Measurements from ENCODE around the gene C13orf42.

DNA sequence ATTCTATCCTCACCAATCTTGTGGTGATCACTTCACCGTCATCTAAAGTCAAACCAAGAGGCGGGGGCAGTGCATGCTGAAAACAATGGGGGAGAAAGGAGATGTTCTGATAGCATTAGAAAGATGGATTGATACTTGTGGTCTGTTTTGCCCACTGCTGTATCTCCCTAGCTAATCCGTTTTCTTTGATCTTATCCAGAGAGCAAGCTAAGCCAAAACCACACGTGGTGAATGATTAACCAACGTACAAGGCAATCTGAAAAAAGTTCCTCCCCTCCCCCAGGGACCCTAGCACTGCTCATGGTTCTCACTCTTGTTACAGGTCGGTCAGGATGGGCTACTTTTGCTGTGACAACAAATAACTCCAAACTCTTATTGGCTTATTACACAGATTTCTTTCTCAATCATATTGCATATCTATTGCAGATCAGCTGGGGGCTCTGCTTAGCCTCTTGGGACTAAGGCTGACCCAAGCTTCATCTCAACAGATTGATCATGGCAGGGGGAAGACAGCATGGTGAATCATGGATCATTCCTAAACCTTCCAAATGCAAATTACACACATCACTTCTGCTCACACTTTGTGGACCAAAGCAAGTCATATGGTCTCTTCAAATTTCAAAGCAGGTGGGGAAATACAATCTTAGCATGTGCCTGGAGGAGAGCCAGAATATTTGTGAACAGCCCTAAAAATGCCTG, 11.9 kb upstream of the C13orf42 start:
- TF ChIP-seq POLR2AphosphoS5 (IDR thresholded peaks at IDR 0.05; ENCODE audit: low read depth, low read length) (no peak), MAX (IDR thresholded peaks at IDR 0.05) (no peak), CBX3 (IDR thresholded peaks at IDR 0.05; ENCODE audit: low read depth) (no peak), POLR2A (IDR thresholded peaks at IDR 0.05; ENCODE audit: borderline replicate concordance, extremely low read depth, insufficient read depth, insufficient read length) (no peak), EZH2 (IDR thresholded peaks at IDR 0.05) (no peak), SP1 (IDR thresholded peaks at IDR 0.05; ENCODE audit: low read depth) (no peak)
- TF ChIP-seq, protein P1, sequence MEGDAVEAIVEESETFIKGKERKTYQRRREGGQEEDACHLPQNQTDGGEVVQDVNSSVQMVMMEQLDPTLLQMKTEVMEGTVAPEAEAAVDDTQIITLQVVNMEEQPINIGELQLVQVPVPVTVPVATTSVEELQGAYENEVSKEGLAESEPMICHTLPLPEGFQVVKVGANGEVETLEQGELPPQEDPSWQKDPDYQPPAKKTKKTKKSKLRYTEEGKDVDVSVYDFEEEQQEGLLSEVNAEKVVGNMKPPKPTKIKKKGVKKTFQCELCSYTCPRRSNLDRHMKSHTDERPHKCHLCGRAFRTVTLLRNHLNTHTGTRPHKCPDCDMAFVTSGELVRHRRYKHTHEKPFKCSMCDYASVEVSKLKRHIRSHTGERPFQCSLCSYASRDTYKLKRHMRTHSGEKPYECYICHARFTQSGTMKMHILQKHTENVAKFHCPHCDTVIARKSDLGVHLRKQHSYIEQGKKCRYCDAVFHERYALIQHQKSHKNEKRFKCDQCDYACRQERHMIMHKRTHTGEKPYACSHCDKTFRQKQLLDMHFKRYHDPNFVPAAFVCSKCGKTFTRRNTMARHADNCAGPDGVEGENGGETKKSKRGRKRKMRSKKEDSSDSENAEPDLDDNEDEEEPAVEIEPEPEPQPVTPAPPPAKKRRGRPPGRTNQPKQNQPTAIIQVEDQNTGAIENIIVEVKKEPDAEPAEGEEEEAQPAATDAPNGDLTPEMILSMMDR (IDR thresholded peaks at IDR 0.05 in 2 of 3, conservative IDR thresholded peaks at IDR 0.05 in 1 of 3; ENCODE audit: borderline replicate concordance in 1 of 3, insufficient read depth in 1 of 3, low read depth in 2 of 3, low read length in 2 of 3), result no peak
- TF ChIP-seq, protein P2, sequence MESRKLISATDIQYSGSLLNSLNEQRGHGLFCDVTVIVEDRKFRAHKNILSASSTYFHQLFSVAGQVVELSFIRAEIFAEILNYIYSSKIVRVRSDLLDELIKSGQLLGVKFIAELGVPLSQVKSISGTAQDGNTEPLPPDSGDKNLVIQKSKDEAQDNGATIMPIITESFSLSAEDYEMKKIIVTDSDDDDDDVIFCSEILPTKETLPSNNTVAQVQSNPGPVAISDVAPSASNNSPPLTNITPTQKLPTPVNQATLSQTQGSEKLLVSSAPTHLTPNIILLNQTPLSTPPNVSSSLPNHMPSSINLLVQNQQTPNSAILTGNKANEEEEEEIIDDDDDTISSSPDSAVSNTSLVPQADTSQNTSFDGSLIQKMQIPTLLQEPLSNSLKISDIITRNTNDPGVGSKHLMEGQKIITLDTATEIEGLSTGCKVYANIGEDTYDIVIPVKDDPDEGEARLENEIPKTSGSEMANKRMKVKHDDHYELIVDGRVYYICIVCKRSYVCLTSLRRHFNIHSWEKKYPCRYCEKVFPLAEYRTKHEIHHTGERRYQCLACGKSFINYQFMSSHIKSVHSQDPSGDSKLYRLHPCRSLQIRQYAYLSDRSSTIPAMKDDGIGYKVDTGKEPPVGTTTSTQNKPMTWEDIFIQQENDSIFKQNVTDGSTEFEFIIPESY (IDR thresholded peaks at IDR 0.05; ENCODE audit: extremely low read depth, insufficient replicate concordance, low read length), result no peak
- TF ChIP-seq, protein P3, sequence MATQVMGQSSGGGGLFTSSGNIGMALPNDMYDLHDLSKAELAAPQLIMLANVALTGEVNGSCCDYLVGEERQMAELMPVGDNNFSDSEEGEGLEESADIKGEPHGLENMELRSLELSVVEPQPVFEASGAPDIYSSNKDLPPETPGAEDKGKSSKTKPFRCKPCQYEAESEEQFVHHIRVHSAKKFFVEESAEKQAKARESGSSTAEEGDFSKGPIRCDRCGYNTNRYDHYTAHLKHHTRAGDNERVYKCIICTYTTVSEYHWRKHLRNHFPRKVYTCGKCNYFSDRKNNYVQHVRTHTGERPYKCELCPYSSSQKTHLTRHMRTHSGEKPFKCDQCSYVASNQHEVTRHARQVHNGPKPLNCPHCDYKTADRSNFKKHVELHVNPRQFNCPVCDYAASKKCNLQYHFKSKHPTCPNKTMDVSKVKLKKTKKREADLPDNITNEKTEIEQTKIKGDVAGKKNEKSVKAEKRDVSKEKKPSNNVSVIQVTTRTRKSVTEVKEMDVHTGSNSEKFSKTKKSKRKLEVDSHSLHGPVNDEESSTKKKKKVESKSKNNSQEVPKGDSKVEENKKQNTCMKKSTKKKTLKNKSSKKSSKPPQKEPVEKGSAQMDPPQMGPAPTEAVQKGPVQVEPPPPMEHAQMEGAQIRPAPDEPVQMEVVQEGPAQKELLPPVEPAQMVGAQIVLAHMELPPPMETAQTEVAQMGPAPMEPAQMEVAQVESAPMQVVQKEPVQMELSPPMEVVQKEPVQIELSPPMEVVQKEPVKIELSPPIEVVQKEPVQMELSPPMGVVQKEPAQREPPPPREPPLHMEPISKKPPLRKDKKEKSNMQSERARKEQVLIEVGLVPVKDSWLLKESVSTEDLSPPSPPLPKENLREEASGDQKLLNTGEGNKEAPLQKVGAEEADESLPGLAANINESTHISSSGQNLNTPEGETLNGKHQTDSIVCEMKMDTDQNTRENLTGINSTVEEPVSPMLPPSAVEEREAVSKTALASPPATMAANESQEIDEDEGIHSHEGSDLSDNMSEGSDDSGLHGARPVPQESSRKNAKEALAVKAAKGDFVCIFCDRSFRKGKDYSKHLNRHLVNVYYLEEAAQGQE (IDR thresholded peaks at IDR 0.05; ENCODE audit: low read depth), result no peak
